GM21717 (cell line): ENCODE measurements around the gene ZNF562.

ENCODE experiments used
- ATAC-seq: cut with Tn5 transposase; IDR thresholded peaks from one replicate; pipeline ENCODE4 v1.9.1; 2021; ENCODE audit warnings: mild to moderate bottlenecking, moderate library complexity; ENCODE audit not compliant: unreplicated experiment

ZNF562 gene

DNA sequence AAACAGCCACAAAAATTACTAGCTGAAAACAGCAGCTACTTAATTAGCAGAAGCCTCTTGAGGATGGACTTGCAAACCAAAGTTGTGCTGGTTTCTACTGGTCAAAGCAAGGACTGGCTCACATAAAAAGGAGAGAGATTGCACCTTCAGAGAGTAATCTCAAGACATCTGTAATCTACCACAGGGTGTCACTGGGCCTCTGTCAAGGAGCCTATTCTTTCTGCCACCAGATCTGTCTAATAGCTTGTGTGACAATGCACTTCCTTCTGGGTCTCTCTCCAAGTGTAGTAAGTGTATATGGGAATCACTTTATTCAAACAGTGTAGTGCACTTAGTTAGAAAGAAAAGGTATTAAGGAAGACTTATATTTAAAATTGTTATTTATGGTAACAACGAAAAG is 29.4 kb downstream of the ZNF562 start:
- no peak for ATAC-seq

DNA sequence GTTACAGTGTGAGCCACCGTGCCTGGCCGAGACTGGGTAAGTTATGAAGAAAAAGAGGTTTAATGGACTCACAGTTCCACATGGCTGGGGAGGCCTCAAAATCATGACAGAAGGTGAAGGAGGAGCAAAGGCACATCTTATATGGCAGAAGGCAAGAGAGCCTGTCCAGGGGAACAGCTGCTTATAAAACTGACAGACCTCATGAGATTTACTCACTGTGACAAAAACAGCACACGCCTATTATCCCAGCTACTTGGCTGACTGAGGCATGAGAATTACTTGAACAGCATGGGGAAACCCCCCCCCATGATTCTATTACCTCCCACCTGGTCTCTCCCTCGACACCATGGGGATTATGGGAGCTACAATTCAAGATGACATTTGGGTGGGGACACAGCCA is 30.4 kb downstream of the ZNF562 start:
- no peak for ATAC-seq

DNA sequence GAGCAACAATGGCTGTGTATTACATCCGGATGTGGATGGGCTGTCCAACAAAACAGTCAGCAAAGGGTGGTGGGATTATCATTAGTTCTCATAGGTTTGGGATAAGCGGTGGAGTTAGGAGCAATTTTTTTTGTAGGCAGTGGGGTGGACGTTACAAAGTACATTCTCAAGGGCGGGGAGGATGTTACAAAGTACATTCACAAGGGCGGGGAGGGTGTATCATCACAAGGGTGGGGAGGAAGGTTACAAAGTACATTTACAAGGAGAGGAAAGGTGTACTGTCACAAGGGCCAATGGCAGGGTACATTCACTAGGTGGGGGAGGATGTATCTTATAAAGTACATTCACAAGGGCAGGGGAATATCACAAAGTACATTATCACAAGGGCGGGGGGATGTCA is 33.1 kb downstream of the ZNF562 start:
- no peak for ATAC-seq

DNA sequence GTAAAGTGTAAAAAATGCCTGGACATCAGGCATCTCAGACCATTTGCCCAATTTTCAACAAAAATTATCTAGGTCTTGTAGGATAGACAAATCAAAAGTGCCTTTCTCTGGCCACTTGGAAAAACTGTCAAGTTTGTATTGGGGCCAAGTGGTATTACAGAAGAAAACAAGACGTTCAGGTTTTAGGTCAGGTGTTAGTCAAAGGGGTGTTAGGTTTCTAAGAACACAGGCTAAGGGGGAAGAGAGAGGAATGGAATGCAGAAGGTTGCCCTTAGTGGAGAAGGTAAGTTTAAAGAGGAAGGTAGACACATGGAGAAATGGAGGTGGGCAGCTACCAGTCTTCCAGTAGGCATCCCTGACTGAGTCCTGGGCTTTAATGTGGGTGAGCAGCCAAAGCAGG is 33.9 kb downstream of the ZNF562 start:
- no peak for ATAC-seq

DNA sequence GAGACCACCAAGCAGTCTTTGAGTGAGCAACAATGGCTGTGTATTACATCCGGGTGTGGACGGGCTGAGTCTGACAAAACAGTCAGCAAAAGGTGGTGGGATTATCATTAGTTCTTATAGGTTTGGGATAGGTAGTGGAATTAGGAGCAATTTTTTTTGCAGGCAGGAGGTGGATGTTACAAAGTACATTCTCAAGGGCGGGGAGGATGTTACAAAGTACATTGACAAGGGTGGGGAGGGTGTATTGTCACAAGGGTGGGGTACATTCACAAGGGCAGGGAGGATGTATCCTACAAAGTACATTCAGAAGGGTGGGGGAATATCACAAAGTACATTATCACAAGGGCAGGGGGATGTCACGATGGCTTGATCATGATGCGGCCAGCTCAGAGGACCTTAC is 38.9 kb downstream of the ZNF562 start:
- no peak for ATAC-seq

DNA sequence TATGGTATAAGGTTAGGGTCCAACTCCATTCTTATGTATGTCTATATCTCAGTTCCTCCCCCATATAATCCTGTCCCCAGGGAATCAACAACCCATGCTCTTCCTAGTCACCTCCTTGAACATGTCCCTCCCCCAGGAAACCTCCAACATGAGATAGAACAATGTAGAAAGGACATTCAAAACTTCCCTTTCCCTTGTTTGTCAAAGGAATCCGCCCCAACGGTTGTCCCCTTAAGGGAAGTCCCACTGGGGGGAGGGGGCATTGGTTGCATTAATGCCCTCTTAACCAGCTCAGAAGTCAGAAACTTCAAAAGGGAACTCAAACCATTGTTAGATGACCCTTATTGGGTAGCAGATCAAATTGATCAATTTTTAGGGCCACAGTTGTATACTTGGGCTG is 47.0 kb downstream of the ZNF562 start:
- no peak for ATAC-seq

DNA sequence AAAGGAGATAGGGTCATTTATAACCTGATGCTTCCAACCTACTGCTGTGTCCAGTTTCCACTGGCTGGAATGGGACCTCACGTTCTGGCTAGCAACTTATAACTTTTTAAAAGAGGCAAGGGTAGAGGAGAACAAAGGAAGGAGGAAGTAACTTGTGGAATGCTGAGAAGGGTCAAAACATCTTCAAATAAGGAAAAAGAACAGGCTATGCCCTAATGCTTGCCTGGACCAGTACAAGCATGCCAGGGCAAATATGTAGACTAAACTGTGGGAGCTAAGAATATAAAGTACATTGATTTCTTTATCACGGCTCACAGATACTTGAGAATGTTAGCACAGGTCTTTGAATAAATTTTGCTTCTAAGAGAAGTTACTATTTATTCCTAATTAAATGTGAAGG is 52.4 kb downstream of the ZNF562 start:
- ATAC-seq, result no peak

DNA sequence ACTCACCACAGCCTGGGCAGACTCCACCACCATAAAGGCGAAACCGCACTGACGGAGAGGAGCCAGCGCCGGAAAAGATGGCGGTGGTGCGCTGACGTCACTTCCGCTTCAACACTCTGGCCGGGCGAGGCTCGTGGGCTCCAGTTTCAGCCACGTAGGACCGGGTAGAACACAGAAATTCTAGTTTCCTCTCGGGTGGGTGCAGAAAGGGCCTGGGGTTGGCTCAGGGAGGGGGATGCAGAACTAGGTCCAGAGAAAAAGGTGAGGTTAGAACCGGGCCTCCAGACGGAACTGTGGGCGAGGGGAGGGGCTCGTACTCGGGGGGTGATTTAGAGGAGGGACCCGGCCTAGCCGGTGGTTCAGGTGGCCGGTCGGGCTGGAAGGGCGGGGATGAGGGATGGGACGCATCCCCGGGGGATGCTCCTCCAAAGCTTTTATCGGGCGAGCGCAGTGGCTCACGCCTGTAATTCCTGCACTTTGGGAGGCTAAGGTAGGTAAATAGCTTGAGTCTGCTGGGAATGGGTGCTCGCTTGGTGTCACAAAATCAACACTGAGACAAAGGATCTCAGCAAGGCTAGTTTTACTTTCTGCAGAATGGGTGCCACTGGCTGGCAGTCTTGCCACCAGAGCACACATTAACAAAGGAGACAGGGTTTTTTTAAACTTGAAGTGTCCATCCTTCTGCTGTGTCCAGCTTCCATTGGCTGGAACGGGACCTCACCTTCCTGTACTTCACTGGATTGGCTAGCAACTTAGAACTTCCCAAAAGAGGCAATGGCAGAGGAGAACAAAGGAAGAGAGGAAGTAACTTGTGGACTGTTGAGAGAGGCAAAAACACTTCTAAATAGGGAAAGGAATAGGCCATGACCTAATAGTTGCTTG is 53.5 kb downstream of the ZNF562 start, which contains the start of gene ZNF561:
ZNF561 (minus strand) TSS at position 77 of the 882 bp plus-strand sequence. CDS start 1,776 bp downstream, outside the sequence.
- peak; percentile 78 for ATAC-seq

DNA sequence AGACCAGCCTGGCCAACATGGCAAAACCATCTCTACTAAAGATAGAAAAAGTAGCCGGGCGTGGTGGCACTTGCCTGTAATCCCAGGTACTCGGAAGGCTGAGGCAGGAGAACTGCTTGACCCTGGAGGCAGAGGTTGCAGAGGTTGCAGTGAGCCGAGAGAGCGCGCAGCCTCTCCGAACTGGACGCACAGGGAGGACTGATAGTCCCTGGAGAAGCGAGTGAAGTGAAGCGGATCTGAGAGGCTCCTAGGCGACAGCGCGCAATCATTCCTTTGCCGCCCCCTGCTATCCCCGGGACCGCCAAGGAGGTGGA is 54.1 kb downstream of the ZNF562 start:
- ATAC-seq, result no peak

DNA sequence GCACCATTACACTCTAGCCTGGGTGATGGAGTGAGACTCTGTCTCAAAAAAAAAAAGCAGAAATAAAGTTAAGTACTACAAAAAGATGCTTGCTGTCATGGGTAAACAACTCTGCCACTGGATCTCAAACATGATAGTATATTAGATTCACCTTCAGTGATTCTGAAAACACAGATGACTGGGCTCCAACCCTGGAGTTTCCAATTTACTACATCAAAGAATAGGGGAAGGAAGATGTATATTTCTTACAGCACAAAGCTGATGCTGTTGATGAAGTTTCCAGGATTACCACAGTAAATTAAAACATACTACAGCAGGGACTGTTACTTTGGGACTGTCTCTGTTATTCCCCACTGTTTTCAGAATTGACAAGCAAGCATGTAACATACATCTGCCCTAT is 59.1 kb downstream of the ZNF562 start:
- no peak for ATAC-seq

DNA sequence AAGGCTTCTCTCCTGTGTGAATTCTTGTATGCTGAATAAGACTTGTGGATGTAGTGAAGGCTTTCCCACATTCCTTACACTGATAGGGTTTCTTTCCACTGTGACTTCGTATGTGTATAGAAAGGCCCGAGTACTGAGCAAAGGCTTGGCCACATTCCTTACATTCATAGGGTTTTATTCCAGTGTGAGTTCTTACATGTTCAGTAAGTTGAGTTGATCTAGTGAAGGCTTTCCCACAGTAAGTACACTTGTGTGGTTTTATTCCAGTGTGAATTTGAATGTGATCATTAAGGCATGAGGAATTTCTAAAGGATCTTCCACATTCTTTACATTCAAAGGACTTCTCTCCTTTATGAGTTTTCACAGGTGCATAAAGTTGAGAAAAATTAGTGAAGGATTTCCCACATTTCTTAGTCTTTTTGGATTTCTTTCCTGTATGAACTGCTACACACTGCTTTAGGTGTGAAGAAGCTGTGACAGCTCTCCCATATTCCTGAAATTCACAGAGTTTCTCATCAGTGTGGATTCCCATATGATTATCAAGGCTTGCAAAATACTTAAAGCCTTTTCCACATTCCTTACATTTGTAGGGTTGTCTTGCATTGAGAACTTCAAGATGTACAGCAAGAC is 64.3 kb downstream of the ZNF562 start:
- ATAC-seq, result no peak

DNA sequence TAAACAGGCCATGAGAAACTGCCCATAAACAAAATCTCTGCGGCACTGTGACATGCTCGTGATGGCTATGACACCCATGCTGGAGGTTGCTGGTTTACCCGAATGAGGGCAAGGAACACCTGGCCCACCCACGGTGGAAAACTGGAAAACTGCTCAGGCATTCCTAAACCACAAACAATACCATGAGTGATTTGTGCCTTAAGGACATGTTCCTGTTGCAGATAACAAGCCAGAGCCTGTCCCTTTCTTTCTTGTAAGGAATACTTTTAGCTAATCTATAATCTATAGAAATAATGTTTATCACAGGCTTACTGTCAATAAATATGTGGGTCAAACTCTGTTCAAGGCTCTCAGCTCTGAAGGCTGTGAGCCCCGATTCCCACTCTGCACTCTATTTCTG is 66.0 kb downstream of the ZNF562 start:
- ATAC-seq, result no peak

DNA sequence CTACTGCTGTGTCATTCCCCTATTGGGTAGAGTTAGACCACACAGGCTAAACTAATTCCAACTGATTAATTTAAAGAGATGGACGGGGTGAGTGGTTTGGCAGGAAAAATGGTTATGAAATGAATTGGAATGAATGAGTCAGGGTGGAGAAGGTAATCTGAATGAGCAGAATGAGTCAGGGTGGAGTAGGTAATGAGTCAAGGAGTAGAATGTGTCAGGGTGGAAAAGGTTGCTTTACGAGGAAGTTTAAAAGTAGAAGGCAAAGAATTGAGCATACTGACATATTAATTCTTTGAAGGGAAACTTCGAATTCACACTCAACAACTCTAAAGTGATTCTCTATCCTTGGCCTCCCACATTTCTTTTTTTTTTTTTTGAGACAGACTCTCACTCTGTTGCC is 77.9 kb downstream of the ZNF562 start:
- no peak for ATAC-seq
